NCI-H1930 (cell line): Measurements from ENCODE around the gene INPP5A.

Experiments used
- DNase-seq, 2 experiments: peaks; one replicate each; lab custom pipeline; 2025; lab: John Stamatoyannopoulos, UW

The INPP5A gene

DNA sequence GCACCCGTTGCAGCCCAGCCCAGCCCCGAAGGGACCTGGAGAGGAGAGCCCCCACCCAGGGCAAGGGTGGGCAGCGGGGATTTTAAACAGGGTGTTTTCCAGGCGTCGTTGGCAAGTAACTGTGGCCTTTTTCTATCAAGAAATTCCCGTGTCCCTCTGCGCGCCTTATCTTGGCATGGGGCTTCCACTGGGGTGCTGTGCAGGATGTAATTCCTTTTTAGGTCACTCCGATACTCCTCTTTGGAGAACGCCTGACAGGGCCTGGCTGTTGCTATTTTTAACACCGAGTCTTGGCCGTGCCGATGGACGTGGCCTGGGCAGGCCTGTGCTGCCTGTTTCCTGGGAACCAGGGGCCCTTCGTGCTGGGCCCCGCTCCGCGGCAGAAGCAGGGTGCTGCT is 93.8 kb downstream of the INPP5A start:
- no peak for DNase-seq

- no peak for DNase-seq
These were observed 94.5 kb downstream of the INPP5A start for GRCh38 chr10:132632091-132632561.

GRCh38 chr10:132632851-132633684 is 95.5 kb downstream of the INPP5A start:
- no peak for DNase-seq

DNA sequence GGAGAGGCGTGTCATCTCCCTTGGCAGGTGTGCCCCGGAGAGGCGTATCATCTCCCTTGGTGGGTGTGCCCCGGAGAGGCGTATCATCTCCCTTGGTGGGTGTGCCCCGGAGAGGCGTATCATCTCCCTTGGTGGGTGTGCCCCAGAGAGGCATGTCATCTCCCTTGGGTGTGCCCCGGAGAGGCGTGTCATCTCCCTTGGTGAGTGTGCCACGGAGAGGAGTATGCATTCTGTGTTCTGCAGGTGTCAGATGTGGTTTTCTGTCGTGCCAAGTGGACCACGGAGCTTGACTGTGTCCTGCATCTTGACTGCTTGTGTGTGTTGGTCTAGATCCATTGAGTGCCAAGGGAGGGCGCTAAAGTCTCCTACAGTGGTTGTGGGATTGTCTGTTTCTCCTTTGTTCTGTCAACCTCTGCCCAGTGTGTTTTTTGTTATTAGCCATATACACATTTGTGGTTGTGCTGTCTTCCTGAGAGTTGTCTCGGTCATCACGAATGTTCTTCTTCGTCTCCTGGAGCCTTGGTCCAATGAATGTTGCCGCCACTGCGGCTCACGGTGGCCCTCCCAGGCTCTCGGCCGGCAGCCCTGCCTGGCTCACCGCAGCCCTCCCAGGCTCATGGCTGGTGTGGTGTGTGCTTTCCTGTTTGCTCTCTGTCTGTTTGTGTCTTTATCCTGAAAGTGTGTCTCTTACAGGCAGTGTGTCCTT is 96.8 kb downstream of the INPP5A start:
- no peak for DNase-seq

GRCh38 chr10:132634947-132635271 is 97.3 kb downstream of the INPP5A start:
- DNase-seq: no peak

DNA sequence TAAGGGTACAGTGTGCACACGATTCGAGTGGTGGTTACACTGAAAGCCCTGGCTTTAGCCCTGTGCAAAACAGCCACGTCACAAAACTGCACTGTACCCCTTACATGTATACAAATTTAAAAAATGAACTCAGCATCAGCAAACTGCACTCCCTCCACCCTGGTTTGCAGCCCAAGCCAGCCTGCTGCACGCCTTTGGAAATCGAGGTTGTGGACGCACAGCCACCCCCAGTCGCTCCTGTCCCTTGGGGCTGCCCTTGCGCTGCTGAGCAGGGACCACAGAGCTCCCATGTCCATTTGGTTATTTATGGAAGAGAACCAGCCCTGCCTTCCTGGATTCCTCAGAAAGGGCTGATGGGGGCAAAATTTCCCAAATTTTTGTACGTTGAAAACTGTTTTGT is 98.8 kb downstream of the INPP5A start:
- no peak for DNase-seq

GRCh38 chr10:132637477-132638129 is 100.0 kb downstream of the INPP5A start:
- no peak for DNase-seq

DNA sequence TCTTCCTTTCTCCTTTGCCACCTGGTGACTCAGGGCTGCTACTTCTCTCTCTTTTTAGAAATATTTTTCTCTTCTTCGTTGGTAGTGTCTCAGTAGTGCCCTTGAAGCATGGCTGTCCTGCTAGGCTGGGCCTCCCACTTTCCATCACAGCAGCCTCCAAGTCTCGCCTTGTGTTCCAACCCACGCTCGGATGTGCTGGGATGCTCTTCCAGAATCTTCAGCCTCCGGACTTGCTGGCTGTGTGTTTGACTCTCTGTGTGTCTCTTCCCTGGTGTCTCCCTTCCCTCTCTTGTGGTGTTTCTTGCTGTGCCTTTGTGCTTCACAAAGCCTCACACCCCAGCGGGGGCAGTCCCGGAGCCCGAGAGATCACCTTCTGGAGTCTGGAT is 100.5 kb downstream of the INPP5A start:
- no peak for DNase-seq

DNA sequence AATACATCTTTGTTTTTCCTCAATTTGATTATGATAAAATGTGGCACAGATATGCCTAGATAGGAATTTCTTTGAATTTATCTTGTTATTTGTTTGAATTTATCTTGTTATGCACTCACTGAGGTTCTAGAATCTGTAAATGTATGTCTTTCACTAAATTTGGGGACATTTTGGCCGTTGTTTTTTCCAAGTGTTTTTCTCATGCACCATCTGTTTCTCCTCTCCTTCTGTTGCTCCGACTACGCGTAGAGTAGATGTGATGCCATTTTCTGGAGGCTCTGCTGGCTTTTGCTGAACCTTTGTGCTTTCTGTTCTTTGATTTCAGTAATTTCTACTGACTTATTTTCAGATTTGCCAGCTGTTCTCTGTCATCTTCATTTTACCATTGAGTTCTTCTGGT is 101.9 kb downstream of the INPP5A start:
- no peak for DNase-seq

- no peak for DNase-seq
These were observed 102.9 kb downstream of the INPP5A start for GRCh38 chr10:132640326-132641125.

DNA sequence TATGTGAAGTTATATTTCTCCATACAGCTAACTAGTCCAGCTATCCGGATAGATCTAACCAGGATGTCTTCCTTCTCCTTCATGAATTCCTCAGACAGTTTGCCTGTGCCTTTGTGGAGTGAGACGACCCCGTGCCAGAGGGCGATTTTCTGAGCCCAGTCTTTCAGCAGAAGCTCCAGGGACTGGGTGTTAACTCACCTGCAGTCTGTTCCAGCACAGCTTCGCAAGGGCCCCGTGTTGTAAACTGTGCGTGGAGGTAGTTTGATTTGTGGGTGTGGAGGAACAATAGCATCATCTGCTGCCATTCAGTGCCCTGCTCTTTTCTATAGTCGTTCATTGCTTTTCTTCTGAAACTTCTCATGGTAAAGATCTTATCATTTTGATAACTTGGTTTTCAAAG is 103.8 kb downstream of the INPP5A start:
- DNase-seq: no peak

- DNase-seq: no peak
These were observed 104.6 kb downstream of the INPP5A start for GRCh38 chr10:132641966-132642731.

- DNase-seq: no peak
These were observed 105.1 kb downstream of the INPP5A start for GRCh38 chr10:132642732-132643008.

GRCh38 chr10:132643709-132644526 is 106.3 kb downstream of the INPP5A start:
- no peak for DNase-seq

GRCh38 chr10:132644527-132645246 is 107.1 kb downstream of the INPP5A start:
- DNase-seq: no peak

GRCh38 chr10:132645247-132645530 is 107.6 kb downstream of the INPP5A start:
- no peak for DNase-seq

DNA sequence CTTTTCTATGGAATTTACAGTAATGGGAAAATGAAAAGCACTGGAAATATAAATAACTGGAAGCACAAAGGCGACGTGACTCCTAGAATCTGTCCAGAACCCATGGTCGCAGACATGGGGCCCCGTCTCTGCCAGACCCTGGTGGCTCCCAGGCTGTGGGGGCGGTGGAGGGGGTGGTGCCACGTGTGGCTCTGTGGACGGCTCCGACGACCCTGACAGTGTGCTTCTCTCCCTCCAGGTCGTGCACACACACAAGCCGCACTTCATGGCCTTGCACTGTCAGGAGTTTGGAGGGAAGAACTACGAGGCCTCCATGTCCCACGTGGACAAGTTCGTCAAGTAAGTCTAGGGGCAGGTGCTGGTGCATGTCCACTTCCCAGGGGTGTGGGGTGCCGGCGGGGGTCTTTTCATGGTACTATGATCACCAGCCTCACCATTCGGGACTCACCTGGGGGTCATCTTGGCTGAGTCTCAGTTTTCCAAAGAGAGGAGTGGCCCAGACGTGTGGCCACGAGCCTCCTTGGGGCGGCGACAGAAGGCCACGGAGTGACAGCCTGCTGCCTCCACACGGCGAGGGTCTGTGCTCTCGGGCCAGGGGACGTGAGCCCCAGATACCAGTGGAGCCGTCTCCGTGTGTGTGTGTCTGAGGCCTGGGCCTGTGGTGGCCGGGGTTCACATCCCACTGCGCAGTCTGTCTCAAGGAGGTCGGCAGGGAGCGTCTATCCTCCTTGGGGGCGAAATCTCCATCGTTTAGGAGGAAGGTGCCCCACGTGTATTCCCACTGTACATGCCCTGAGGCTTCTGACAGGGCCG is 108.2 kb downstream of the INPP5A start:
- DNase-seq: no peak

DNA sequence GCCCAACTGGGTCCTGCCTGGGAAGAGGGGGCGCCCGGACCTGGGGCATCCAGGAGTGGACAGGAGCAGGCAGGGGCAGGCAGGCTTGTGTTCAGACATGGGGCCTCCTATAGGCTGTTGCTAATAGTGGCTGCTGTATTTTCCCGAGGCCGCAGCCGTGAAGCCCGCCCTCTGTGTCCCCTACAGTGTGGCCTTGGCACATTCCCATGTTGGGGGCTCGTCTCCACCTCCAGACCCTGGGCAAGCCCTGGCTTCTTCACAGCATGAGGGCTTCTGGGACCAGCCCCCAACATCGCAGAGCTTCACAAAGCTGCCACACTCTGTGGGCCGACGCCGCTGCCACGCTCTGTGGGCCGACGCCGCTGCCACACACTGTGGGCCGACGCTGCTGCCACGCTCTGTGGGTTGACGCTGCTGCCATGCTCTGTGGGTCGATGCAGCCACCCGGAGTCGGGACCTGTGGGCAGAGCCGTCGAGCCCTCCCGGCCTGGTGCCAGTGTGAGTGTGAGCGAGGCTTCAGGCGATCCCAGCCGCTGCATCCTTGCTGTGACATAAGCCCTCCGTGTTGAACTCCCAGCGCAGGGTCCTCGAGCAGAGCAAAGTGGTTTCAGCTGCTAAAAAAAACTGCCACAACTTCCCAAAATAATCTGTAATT is 109.0 kb downstream of the INPP5A start:
- no peak for DNase-seq

- DNase-seq: no peak
These were observed 109.8 kb downstream of the INPP5A start for GRCh38 chr10:132647424-132647823.
